A549 (cell line): ENCODE measurements around the gene SHC4. TPM values are rescaled to one million over a fixed set of nuclear protein-coding genes. Genes with fewer than 3 reads are reported as not detected.

Experiments used
- ATAC-seq, 2 experiments: fragments of 200-7000 bp in 1 of 2; fragments of >200 bp in 1 of 2; cut with Nextera tagmentation in 1 of 2; cut with Tn5 transposase in 1 of 2; 3 replicates each; pipeline versions ENCODE4 v1.8.0 to v1.9.1; 2018 to 2020; ENCODE audit warnings: mild to moderate bottlenecking in 1 of 2, moderate library complexity in 1 of 2
- CTCF ChIA-PET: fragments of 300-600 bp; sonication (Branson Sonifier 250); formaldehyde crosslinking; extraction: SDS; loops from one replicate; lab custom pipeline; 2021; ENCODE audit warnings: antibody characterized with exemption, inconsistent platforms; lab: Yijun Ruan, JAX
- POLR2A ChIA-PET: fragments of 350-600 bp; formaldehyde crosslinking; extraction: SDS; loops from one replicate; lab custom pipeline; 2021; ENCODE audit warnings: antibody characterized with exemption, inconsistent platforms; lab: Yijun Ruan, JAX
- DNase-seq, 2 experiments: peaks; one replicate each; pipeline versions ENCODE4 v3.0.0 to v3.0.0-alpha.2; 2011 to 2016; ENCODE audit warnings: low read depth in 1 of 2, low spot score in 1 of 2
- FAIRE-seq: peaks from 2 replicates; lab custom pipeline; 2011; peaks lifted over from hg19 to GRCh38; lab: Jason Lieb, UNC
- H3K27ac ChIP-seq, 2 experiments: fragments of >200 bp; sonication (Bioruptor Twin); formaldehyde crosslinking; 3 replicates each; pipeline ENCODE4 v1.5.1; 2016 to 2017
- H3K4me1 ChIP-seq: fragments of >200 bp; sonication (Bioruptor Twin); formaldehyde crosslinking; 3 replicates; pipeline ENCODE4 v1.6.1; 2016
- H3K4me2 ChIP-seq: fragments of >200 bp; sonication (Bioruptor Twin); formaldehyde crosslinking; 3 replicates; pipeline ENCODE4 v1.6.1; 2016
- H3K4me3 ChIP-seq: fragments of >200 bp; sonication (Bioruptor Twin); formaldehyde crosslinking; 3 replicates; pipeline ENCODE4 v1.5.1; 2016
- H3K9me3 ChIP-seq: fragments of >200 bp; sonication (Bioruptor Twin); formaldehyde crosslinking; 3 replicates; pipeline ENCODE4 v1.6.1; 2016
- BCL3 ChIP-seq: fragments of >200 bp; sonication (Bioruptor Twin); formaldehyde crosslinking; IDR thresholded peaks from 3 replicates; pipeline ENCODE4 v1.6.1; 2016
- CBX2 ChIP-seq: fragments of 200-600 bp; sonication (generic); IDR thresholded peaks from 2 replicates; pipeline ENCODE4 v1.6.1; 2016; ENCODE audit warnings: low read depth, mild to moderate bottlenecking, borderline replicate concordance
- CEBPB ChIP-seq, 2 experiments: fragments of >200 bp in 1 of 2; sonication (Bioruptor Twin) in 1 of 2; formaldehyde crosslinking in 1 of 2; IDR thresholded peaks; 2 replicates each; pipeline ENCODE4 v1.6.1; 2012 to 2016
- CHD4 ChIP-seq: fragments of 200-600 bp; sonication (generic); IDR thresholded peaks from 2 replicates; pipeline ENCODE4 v1.6.1; 2016; ENCODE audit warnings: antibody characterized with exemption, mild to moderate bottlenecking, borderline replicate concordance
- FOSB ChIP-seq: fragments of 250-450 bp; sonication (Bioruptor Pico); IDR thresholded peaks from 2 replicates; pipeline ENCODE4 v1.5.0; 2020; ENCODE audit warnings: mild to moderate bottlenecking, moderate library complexity
- GATA3 ChIP-seq: IDR thresholded peaks from 2 replicates; pipeline ENCODE4 v1.6.1; 2012; ENCODE audit warnings: borderline replicate concordance
- HMGXB4 ChIP-seq: fragments of 250-450 bp; sonication (Bioruptor Pico); IDR thresholded peaks from 2 replicates; pipeline ENCODE4 v1.5.0; 2021; ENCODE audit warnings: mild to moderate bottlenecking, moderate library complexity, borderline replicate concordance
- HOXB13 ChIP-seq: fragments of 250-450 bp; sonication (Bioruptor Pico); IDR thresholded peaks from 2 replicates; pipeline ENCODE4 v1.5.0; 2020; ENCODE audit warnings: low read depth, mild to moderate bottlenecking, moderate library complexity
- MAX ChIP-seq: IDR thresholded peaks from 2 replicates; pipeline ENCODE4 v1.6.1; 2012
- PHF8 ChIP-seq: fragments of 200-600 bp; sonication (generic); IDR thresholded peaks from 2 replicates; pipeline ENCODE4 v1.6.1; 2016; ENCODE audit warnings: low read depth, mild to moderate bottlenecking, antibody characterized with exemption, moderate library complexity, borderline replicate concordance
- RCOR1 ChIP-seq: fragments of 150-350 bp; IDR thresholded peaks from 2 replicates; pipeline ENCODE4 v1.6.1; 2014; ENCODE audit warnings: antibody characterized with exemption, low read length, low read depth
- RFX5 ChIP-seq: fragments of 450-650 bp; IDR thresholded peaks from 2 replicates; pipeline ENCODE4 v1.7.1; 2014; ENCODE audit warnings: antibody characterized with exemption, mild to moderate bottlenecking, moderate library complexity
- SMC3 ChIP-seq: fragments of >200 bp; sonication (Bioruptor Twin); formaldehyde crosslinking; IDR thresholded peaks from 3 replicates; pipeline ENCODE4 v1.6.1; 2018; ENCODE audit warnings: inconsistent platforms
- USF2 ChIP-seq: fragments of 450-650 bp; IDR thresholded peaks from 2 replicates; pipeline ENCODE4 v1.6.1; 2014; ENCODE audit warnings: antibody characterized with exemption
- WGBS: methylation state at CpG from one replicate; pipeline ENCODE4 v1.1.6; 2017; ENCODE audit errors: missing lambda C conversion rate; 5-methylcytosine and 5-hydroxymethylcytosine counted together
- polyA plus RNA-seq, 4 experiments: library from polyadenylated mRNA; depleted of rRNA in 3 of 4; stranded (reverse); fragments of >200 nt; fragmentation: RNase III in 1 of 4; extraction: RNeasy Plus Mini Kit Qiagen cat#74134 plus additional on column Dnase treatment in 1 of 4; gene quantifications; 2 replicates in 3 of 4; 3 replicates in 1 of 4; pipeline ENCODE4 v1.2.3, GENCODE V29; 2011 to 2017
- TF ChIP-seq, protein P1 (sequence below): fragments of 250-450 bp; sonication (Bioruptor Pico); IDR thresholded peaks from 2 replicates; pipeline ENCODE4 v1.5.0; 2020; ENCODE audit warnings: low read depth, mild to moderate bottlenecking, moderate library complexity

Gene SHC4
- polyA plus RNA-seq, 2 of the 4 experiments (the other 2 are of a cell fraction) = 0.08 to 0.16 TPM

- TF ChIP-seq CBX2 (no peak), CHD4 (no peak), BCL3 (no peak), RFX5 (no peak)
- no peak overlapping the region for H3K4me2 ChIP-seq
- H3K4me1 ChIP-seq = no peaks in the 10 kb centered on the region
- H3K4me3 ChIP-seq = no peak overlapping the region
- CTCF ChIA-PET = interaction anchor here (1.2 kb wide), 1 partner anchor 9 kb away, joined by 3 read pairs; no protein-coding TSS in a partner anchor
- FAIRE-seq (no peak), DNase-seq (no peak), ATAC-seq (no peak)
- WGBS = 86% methylated on average over 2 of the region's 2 CpGs
- no peak overlapping the region for H3K27ac ChIP-seq
- POLR2A ChIA-PET = no interaction called here
- H3K9me3 ChIP-seq = no peaks in the 10 kb centered on the region
These were observed 35.6 kb upstream of the SHC4 start for GRCh38 chr15:48999314-48999713.

DNA sequence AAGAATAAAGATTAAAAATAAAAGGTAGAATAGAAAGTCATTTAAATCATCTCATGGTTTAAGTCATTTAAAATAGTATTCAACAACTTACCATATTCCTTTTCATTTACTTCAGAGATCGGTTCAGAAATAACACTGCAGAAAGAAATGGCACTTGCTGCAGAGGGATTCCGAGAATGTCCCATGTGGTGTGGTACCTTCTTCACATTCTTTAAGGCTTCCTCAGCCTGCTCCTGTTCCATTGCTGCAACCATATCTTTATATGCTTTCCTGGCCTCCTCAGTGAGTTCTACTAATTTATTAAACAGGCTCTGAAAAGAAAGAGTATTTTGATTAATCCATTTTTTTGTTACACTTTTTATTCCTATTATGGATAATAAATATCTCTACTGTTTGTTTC, 32.6 kb upstream of the SHC4 start:
- Histone ChIP-seq H3K27ac (no peak overlapping the region), H3K9me3 (no peaks in the 10 kb centered on the region), H3K4me2 (no peak overlapping the region), H3K4me1 (no peaks in the 10 kb centered on the region), H3K4me3 (no peak overlapping the region)
- FAIRE-seq = no peak
- CTCF ChIA-PET = interaction anchor here (0.9 kb wide), 1 partner anchor 33 kb away, joined by 3 read pairs; the partner anchor contains the start of gene SHC4
- no peak for ATAC-seq
- 91% methylated on average over 2 of the region's 2 CpGs for WGBS
- TF ChIP-seq FOSB (CRISPR knock-in tag) = no peak
- no peak for TF ChIP-seq RCOR1
- no peak for TF ChIP-seq PHF8
- no peak for TF ChIP-seq USF2
- no peak for TF ChIP-seq GATA3
- no peak for TF ChIP-seq MAX
- TF ChIP-seq SMC3 = no peak
- TF ChIP-seq CEBPB (IDR thresholded peaks at IDR 0.05) = no peak
- no peak for DNase-seq
- POLR2A ChIA-PET = no interaction called here

DNA sequence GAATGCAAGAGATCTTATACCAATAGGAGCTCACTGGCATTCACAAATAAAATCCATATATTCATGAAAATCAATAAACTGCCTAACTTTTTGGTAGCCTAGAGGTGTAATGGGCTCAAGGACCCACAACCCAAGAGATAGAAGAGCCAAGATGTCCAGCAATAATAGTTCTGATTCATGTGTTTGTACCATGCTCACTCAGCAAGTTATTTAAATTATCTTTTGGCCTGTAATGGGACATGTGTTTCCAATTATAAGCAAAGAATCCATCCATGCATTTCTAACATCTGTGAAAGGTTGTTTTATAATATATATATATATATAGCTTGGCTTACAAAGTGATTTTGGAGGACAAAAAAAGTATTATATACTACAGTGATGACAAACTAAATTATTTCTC, 29.7 kb upstream of the SHC4 start:
- ChIA-PET CTCF (interaction anchor here (1.1 to 1.5 kb wide), 2 partner anchors 27 to 131 kb away, joined by 3 to 4 read pairs; no protein-coding TSS in a partner anchor), POLR2A (interaction anchor here (0.5 kb wide), 1 partner anchor 1194 kb away, joined by 3 read pairs; no protein-coding TSS in a partner anchor)
- Histone ChIP-seq H3K4me1 (no peaks in the 10 kb centered on the region), H3K4me2 (no peak overlapping the region), H3K9me3 (no peaks in the 10 kb centered on the region), H3K4me3 (no peak overlapping the region), H3K27ac (no peak overlapping the region)
- ATAC-seq (no peak), DNase-seq (no peak), FAIRE-seq (no peak)
- TF ChIP-seq HMGXB4 (CRISPR knock-in tag) (no peak), HOXB13 (CRISPR knock-in tag) (no peak)
- TF ChIP-seq, protein P1, sequence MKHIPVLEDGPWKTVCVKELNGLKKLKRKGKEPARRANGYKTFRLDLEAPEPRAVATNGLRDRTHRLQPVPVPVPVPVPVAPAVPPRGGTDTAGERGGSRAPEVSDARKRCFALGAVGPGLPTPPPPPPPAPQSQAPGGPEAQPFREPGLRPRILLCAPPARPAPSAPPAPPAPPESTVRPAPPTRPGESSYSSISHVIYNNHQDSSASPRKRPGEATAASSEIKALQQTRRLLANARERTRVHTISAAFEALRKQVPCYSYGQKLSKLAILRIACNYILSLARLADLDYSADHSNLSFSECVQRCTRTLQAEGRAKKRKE (CRISPR knock-in tag) = no peak
